ENCODE data around the gene FGD6.
"Not testable (repeated sequence)": the region's sequence is repeated elsewhere in the genome, so short reads cannot be mapped to it uniquely, and the experiment has no call there.

Gene FGD6

DNA sequence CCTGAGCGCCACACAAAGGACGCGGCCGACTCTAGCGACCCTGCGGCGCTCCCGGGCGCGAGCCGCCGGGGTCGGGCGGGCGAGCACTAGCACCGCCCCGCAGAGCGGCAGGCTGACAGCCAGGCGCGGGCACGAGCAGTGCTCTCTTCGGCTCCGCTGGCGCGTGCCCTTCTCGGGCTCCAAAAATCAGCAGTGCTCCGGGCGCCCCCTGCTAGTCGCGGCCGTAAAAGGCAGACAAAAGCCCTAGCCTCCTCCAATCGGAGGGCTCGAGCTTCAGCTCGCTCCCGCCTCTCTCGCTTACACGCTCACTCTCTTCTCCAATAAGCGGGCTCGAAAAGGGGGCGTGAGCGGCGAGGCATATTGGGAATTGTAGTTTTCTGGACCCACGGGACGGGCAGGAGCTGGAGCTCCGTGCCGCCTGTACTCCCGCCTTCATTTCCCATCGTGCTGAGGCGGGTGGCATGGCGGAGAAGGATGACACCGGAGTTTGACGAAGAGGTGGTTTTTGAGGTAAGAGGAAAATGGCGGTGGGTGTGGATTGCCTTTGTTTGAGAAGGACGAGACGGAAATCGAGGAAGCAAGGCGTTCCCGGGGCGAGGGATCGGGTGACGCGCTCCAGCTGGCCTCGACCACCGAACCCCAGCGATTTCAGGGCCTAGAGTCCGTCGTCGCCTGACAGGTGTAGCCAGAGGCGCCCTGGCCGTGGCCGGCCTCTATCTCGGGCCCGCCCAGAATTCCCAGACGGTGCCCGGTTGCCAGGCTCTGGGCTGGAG, at the start of gene FGD6, which contains the start of gene VEZT:
TSS of gene FGD6 (minus strand) at position 91 of the 773 bp plus-strand sequence. CDS start 227 bp downstream, outside the sequence.
TSS of gene VEZT (plus strand) at position 431 of the 773 bp plus-strand sequence. CDS start at position 475, 44 bp downstream.
- peak; percentile 98 for DNase-seq

GRCh38 chr12:95266254-95266653, 49.0 kb upstream of the FGD6 start:
- DNase-seq: no peak

- DNase-seq: no peak
These were observed 48.5 kb upstream of the FGD6 start for GRCh38 chr12:95265765-95266164.

GRCh38 chr12:95262808-95263207, 45.5 kb upstream of the FGD6 start:
- no peak for DNase-seq

GRCh38 chr12:95261109-95261508, 43.8 kb upstream of the FGD6 start:
- DNase-seq: no peak

DNA sequence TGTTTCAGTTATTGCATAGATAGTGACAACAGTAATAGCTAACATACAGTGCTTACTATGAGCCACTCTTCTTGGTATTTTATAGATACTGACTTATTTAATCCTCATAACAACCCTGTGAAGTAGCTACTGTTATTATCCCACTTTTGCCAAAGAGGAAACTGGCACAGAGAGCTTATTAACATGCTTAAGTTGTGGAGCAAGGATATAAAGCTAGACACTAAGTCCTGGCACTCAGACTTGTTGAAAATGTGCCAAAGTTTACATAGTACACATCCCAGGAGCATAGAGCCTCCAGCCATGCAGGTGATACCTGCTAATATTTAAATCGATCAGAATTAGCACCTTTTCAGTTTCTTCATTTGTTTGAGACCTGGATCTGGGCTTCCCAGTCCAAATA, 42.1 kb upstream of the FGD6 start:
- DNase-seq: no peak

DNA sequence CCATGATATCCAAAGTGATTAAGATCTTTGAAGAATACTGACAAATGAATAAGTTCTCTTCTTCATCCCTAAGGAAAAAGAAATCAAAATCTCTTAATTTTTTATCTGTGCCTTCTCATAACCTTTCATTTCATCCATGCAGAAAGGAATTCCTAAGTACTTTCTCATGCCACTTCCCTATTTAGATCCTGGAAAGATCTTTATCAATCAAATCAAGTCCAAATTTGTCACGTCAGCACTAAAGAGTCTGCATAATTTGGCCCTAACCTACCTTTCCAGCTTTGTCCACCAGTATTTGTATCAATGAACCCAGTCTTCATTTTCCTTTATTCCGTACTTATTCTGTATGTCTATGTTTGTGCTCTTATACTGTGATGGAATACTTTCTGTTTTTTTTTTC, 41.5 kb upstream of the FGD6 start:
- no peak for DNase-seq

GRCh38 chr12:95258151-95258550, 40.9 kb upstream of the FGD6 start:
- no peak for DNase-seq

DNA sequence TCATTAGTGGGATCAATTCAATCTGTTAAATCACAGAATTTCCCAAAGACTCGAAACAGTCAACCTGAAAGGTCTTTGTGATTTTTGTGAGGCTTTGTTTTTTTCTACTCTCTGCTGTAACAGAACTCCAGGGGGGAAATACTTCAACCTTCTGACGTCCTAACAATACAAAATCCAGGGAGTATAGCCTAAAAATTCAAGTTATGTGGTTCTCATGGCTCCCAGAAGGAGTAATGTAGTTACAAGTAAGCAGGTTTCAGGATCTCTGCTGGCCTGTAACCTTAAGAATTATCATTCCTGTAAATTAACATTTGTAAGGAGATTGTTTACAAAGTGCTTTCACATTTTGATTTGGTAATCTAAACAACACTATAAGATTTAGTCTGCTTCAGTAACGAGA, 40.3 kb upstream of the FGD6 start:
- no peak for DNase-seq

DNA sequence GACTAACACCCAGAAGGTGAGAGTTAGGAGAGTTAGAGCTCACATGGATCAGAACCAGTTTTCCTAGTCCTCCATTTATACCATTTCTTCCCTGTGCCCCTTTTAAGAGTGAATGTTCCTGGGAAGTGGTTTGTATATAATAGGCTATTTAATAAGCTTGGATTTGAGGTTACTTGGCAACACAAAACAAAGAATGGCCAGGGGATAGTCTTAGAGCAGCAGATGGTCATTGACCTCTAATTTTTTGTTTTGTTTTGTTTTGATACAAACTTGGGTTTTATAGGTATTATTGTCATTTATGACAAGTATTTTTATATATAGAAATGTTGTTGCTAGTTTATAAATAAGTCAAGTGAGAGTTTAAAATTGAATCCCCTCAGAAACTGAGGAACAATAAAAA, 36.1 kb upstream of the FGD6 start:
- DNase-seq: no peak

- DNase-seq: no peak
These were observed 31.5 kb upstream of the FGD6 start for GRCh38 chr12:95248604-95249360.

DNA sequence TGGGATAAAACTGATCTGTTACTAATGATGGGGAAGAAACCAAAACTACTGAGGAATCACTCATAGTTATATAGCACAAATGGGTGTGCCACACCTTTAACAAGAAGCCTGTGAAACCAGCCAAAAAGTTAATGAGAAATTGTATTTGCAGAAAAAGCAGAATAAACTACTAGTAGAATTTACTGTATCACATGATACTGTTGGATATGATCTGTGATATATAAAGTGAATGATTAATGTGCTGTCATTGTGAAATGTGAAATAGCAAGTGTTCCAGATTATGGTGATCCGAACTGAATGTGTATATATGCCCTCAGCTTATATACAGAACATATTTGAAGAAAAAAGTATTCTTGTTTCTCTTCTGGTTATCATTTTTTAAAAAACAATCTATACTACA, 30.8 kb upstream of the FGD6 start:
- no peak for DNase-seq

GRCh38 chr12:95244350-95244749, 27.1 kb upstream of the FGD6 start:
- DNase-seq: no peak

DNA sequence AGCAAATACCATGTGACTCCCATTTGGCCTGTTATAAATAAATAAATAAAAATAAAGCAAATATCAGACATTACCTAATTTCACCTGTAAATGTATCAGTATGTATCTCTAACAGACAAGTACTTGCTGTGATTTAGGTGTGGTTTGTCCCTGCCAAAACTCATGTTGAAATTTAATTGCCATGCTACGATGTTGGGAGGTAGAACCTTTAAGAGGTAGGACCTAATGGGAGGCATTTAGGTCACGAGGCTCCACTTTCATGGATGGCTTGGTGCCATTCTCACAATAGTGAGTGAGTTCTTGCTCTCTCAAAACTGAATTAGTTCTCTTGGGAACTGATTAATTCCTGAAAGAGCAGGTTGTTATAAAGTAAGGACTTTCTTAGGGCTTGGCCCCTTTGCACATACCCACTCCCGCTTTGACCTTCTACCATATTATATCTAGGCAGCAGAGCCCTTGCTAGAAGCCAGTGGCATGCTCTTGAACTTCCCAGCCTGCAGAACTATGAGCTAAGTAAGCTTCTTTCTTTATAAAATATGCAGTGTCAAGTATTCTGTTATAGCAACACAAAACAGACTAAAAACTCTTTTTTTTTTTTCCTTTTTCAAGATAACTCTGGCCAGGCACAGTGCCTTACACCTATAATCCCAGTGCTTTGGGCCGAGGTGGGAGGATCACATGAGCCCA, 26.4 kb upstream of the FGD6 start:
- no peak for DNase-seq

- DNase-seq: no peak
These were observed 24.7 kb upstream of the FGD6 start for GRCh38 chr12:95241761-95242506.

DNA sequence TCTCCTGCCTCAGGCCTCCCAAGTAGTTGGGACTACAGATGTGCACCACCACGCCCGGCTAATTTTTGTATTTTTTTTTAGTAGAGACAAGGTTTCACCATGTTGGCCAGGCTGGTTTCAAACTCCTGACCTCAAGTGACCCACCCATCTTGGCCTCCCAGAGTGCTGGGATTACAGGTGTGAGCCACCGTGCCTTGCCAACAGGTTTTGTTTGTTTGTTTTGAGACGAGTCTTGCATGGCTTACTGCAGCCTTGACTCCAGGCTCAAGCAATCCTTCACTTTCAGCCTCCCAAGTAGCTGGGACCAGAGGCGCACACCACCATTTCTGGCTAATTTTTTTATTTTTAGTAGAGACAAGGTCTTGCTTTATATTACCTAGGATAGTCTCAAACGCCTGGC, 23.9 kb upstream of the FGD6 start:
- not testable (repeated sequence) for DNase-seq

- DNase-seq: no peak
These were observed 23.3 kb upstream of the FGD6 start for GRCh38 chr12:95240556-95240955.

GRCh38 chr12:95239835-95240234, 22.6 kb upstream of the FGD6 start:
- DNase-seq: not testable (repeated sequence)

- DNase-seq: no peak
These were observed 21.9 kb upstream of the FGD6 start for GRCh38 chr12:95239216-95239615.

GRCh38 chr12:95238150-95238549, 20.9 kb upstream of the FGD6 start:
- no peak for DNase-seq

DNA sequence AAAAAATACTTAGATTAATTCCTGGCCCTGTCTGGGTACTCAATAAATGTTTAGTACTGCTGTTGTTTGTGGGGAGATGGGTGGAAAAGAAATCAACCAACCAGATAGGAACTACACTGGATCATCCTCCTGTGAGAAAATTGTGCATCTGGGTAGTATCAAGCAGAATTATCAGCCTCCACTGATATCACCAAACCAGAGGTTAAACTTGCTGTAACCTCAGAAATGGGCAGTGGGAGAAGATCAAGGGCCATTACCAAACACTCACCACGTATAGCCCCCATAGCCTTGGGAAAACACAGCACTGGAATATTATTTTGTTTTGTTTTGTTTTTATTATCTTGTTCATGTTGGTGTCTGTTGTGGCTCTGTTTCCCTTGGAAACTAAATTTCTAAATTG, 20.0 kb upstream of the FGD6 start:
- no peak for DNase-seq

- not testable (repeated sequence) for DNase-seq
These were observed 18.4 kb upstream of the FGD6 start for GRCh38 chr12:95235621-95236020.

GRCh38 chr12:95234187-95234586, 16.9 kb upstream of the FGD6 start:
- DNase-seq: not testable (repeated sequence)
